HG03039 (cell line): ENCODE results near the gene MT2A.
"Not testable (repeated sequence)": the region's sequence is repeated elsewhere in the genome, so short reads cannot be mapped to it uniquely, and the experiment has no call there.

Source experiments
- ATAC-seq: cut with Tn5 transposase; IDR thresholded peaks from one replicate; pipeline ENCODE4 v1.9.1; 2021; ENCODE audit warnings: mild to moderate bottlenecking, moderate library complexity; ENCODE audit not compliant: unreplicated experiment

MT2A gene

GRCh38 chr16:56618138-56618537 is 9.8 kb downstream of the MT2A start:
- ATAC-seq = no peak

- no peak for ATAC-seq
These were observed 12.0 kb downstream of the MT2A start for GRCh38 chr16:56620339-56620897.

- not testable (repeated sequence) for ATAC-seq
These were observed 13.5 kb downstream of the MT2A start for GRCh38 chr16:56621665-56622445.

- ATAC-seq = not testable (repeated sequence)
These were observed 14.8 kb downstream of the MT2A start for GRCh38 chr16:56623184-56623583.

GRCh38 chr16:56623637-56624036 is 15.3 kb downstream of the MT2A start:
- ATAC-seq = no peak

- no peak for ATAC-seq
These were observed 17.0 kb downstream of the MT2A start, which contains the start of gene MT1E for GRCh38 chr16:56625140-56625942. MT1E (plus strand) TSS chr16:56625781; CDS start chr16:56625852, 71 bp downstream.

GRCh38 chr16:56625943-56626654 is 17.7 kb downstream of the MT2A start:
- no peak for ATAC-seq

GRCh38 chr16:56626685-56627084 is 18.3 kb downstream of the MT2A start:
- no peak for ATAC-seq

GRCh38 chr16:56628486-56629350 is 20.3 kb downstream of the MT2A start:
- no peak for ATAC-seq

GRCh38 chr16:56629531-56629930 is 21.1 kb downstream of the MT2A start:
- ATAC-seq = no peak

GRCh38 chr16:56630134-56630533 is 21.8 kb downstream of the MT2A start:
- peak; percentile 68 for ATAC-seq

GRCh38 chr16:56631197-56631596 is 22.8 kb downstream of the MT2A start:
- no peak for ATAC-seq

GRCh38 chr16:56631832-56632155 is 23.4 kb downstream of the MT2A start:
- no peak for ATAC-seq

GRCh38 chr16:56632156-56632847 is 23.9 kb downstream of the MT2A start, which contains the start of gene MT1M:
MT1M (plus strand) TSS chr16:56632659; CDS start chr16:56632732, 73 bp downstream.
- ATAC-seq = no peak

- ATAC-seq = no peak
These were observed 24.5 kb downstream of the MT2A start for GRCh38 chr16:56632848-56633365.

- ATAC-seq = no peak
These were observed 25.2 kb downstream of the MT2A start for GRCh38 chr16:56633535-56633934.

GRCh38 chr16:56634715-56635440 is 26.5 kb downstream of the MT2A start:
- ATAC-seq = no peak

GRCh38 chr16:56635441-56635967 is 27.1 kb downstream of the MT2A start:
- no peak for ATAC-seq
